WTC11 (cell line): ENCODE results near the gene TATDN2. TPM values are rescaled to one million over a fixed set of nuclear protein-coding genes. Genes with fewer than 3 reads are reported as not detected.

Experiments
- ATAC-seq: fragments of 200-7000 bp; cut with Tn5 transposase; 2 replicates; pipeline ENCODE4 v1.10.0; 2021; ENCODE audit warnings: mild to moderate bottlenecking, moderate library complexity
- CTCF ChIA-PET: fragments of 300-600 bp; sonication (Branson Sonifier 250); formaldehyde crosslinking; loops from one replicate; lab custom pipeline; 2021; ENCODE audit warnings: antibody characterized with exemption; lab: Charles Lee
- POLR2A ChIA-PET: fragments of 350-600 bp; sonication (Branson Sonifier 250); formaldehyde crosslinking; loops from one replicate; lab custom pipeline; 2021; ENCODE audit warnings: antibody characterized with exemption; lab: Charles Lee
- DNase-seq: peaks from one replicate; pipeline ENCODE4 v3.0.0; 2021; ENCODE audit warnings: low spot score
- H3K27ac Mint-ChIP-seq: 2 replicates; pipeline ENCODE4 v1.8.0; 2021; ENCODE audit warnings: mixed read lengths
- H3K27me3 Mint-ChIP-seq: 2 replicates; pipeline ENCODE4 v1.8.0; 2021; ENCODE audit warnings: low read depth, mild to moderate bottlenecking, moderate library complexity, mixed read lengths
- H3K36me3 Mint-ChIP-seq: 2 replicates; pipeline ENCODE4 v1.8.0; 2021; ENCODE audit warnings: mixed read lengths
- H3K4me1 Mint-ChIP-seq: 2 replicates; pipeline ENCODE4 v1.8.0; 2022; ENCODE audit warnings: mixed read lengths
- H3K4me3 Mint-ChIP-seq: 2 replicates; pipeline ENCODE4 v1.8.0; 2021; ENCODE audit warnings: mild to moderate bottlenecking, moderate library complexity, mixed read lengths
- H3K9me3 Mint-ChIP-seq: 2 replicates; pipeline ENCODE4 v1.8.0; 2021; ENCODE audit warnings: mixed read lengths
- AFF4 ChIP-seq: sonication (generic); formaldehyde crosslinking; IDR thresholded peaks from 2 replicates; pipeline ENCODE4 v1.8.1; 2023; ENCODE audit warnings: mild to moderate bottlenecking, missing genetic modification reagents, borderline replicate concordance
- FOXK1 ChIP-seq: sonication (generic); formaldehyde crosslinking; IDR thresholded peaks from 2 replicates; pipeline ENCODE4 v1.8.0; 2022; ENCODE audit warnings: mild to moderate bottlenecking, moderate library complexity, missing genetic modification reagents
- HMGA2 ChIP-seq: fragments of 250-450 bp; sonication (Bioruptor Pico); IDR thresholded peaks from 2 replicates; pipeline ENCODE4 v1.4.0; 2021; ENCODE audit warnings: mild to moderate bottlenecking, moderate library complexity
- JUN ChIP-seq: sonication (generic); formaldehyde crosslinking; IDR thresholded peaks from 2 replicates; pipeline ENCODE4 v1.8.0; 2023; ENCODE audit warnings: mild to moderate bottlenecking, missing genetic modification reagents
- NR3C1 ChIP-seq: sonication (generic); formaldehyde crosslinking; conservative IDR thresholded peaks from 2 replicates; pipeline ENCODE4 v1.8.1; 2023; ENCODE audit warnings: low read depth, mild to moderate bottlenecking, missing genetic modification reagents
- PRDM15 ChIP-seq: sonication (generic); formaldehyde crosslinking; IDR thresholded peaks from 2 replicates; pipeline ENCODE4 v1.8.0; 2022; ENCODE audit warnings: missing genetic modification reagents
- PRRX2 ChIP-seq: fragments of 250-450 bp; sonication (Bioruptor Pico); IDR thresholded peaks from 2 replicates; pipeline ENCODE4 v1.8.0; 2021; ENCODE audit warnings: mild to moderate bottlenecking
- USF2 ChIP-seq: sonication (generic); formaldehyde crosslinking; IDR thresholded peaks from 2 replicates; pipeline ENCODE4 v1.8.1; 2023; ENCODE audit warnings: mild to moderate bottlenecking, missing genetic modification reagents, moderate library complexity
- ZNF281 ChIP-seq: sonication (generic); formaldehyde crosslinking; IDR thresholded peaks from 2 replicates; pipeline ENCODE4 v1.8.0; 2023; ENCODE audit warnings: mild to moderate bottlenecking, missing genetic modification reagents
- ZNF532 ChIP-seq: fragments of 250-450 bp; sonication (Bioruptor Pico); IDR thresholded peaks from 2 replicates; pipeline ENCODE4 v1.9.0; 2021; ENCODE audit warnings: mild to moderate bottlenecking, borderline replicate concordance
- total RNA-seq: library from RNA; stranded (reverse); gene quantifications from 3 replicates; pipeline ENCODE4 v1.2.3, GENCODE V29; 2021
- TF ChIP-seq, protein P1 (sequence below): sonication (generic); formaldehyde crosslinking; IDR thresholded peaks from 2 replicates; pipeline ENCODE4 v1.8.1; 2023; ENCODE audit warnings: mild to moderate bottlenecking, missing genetic modification reagents
- TF ChIP-seq, protein P2 (sequence below): fragments of 200-600 bp; IDR thresholded peaks from 2 replicates; pipeline ENCODE4 v1.8.0; 2022; ENCODE audit warnings: antibody characterized with exemption
- TF ChIP-seq, protein P3 (sequence below): fragments of 250-450 bp; sonication (Bioruptor Pico); IDR thresholded peaks from 2 replicates; pipeline ENCODE4 v1.8.0; 2021; ENCODE audit warnings: mild to moderate bottlenecking
- TF ChIP-seq, protein P4 (sequence below): sonication (generic); formaldehyde crosslinking; IDR thresholded peaks from 2 replicates; pipeline ENCODE4 v1.8.1; 2022; ENCODE audit warnings: mild to moderate bottlenecking, moderate library complexity, missing genetic modification reagents

TATDN2 gene
- total RNA-seq, 1 experiment from 2014 or later, result 31.7 TPM

- DNase-seq (no peak), ATAC-seq (no peak)
- H3K4me3 Mint-ChIP-seq, result peak overlapping the region; percentile 97
- H3K9me3 Mint-ChIP-seq, result no peaks in the 10 kb centered on the region
- H3K36me3 Mint-ChIP-seq, result peaks cover 41% of the 10 kb centered on the region
- POLR2A ChIA-PET, result no interaction called here
- H3K27ac Mint-ChIP-seq, result peak overlapping the region; percentile 57; the same call in 1 of the 2 replicates
- peaks cover 10% of the 10 kb centered on the region for H3K4me1 Mint-ChIP-seq
- CTCF ChIA-PET, result no interaction called here
- H3K27me3 Mint-ChIP-seq, result no peaks in the 10 kb centered on the region
- TF ChIP-seq USF2 (CRISPR knock-in tag), result no peak
- TF ChIP-seq ZNF281 (CRISPR knock-in tag), result no peak
- TF ChIP-seq AFF4, result no peak
- no peak for TF ChIP-seq ZNF532 (CRISPR knock-in tag)
- TF ChIP-seq, protein P1, sequence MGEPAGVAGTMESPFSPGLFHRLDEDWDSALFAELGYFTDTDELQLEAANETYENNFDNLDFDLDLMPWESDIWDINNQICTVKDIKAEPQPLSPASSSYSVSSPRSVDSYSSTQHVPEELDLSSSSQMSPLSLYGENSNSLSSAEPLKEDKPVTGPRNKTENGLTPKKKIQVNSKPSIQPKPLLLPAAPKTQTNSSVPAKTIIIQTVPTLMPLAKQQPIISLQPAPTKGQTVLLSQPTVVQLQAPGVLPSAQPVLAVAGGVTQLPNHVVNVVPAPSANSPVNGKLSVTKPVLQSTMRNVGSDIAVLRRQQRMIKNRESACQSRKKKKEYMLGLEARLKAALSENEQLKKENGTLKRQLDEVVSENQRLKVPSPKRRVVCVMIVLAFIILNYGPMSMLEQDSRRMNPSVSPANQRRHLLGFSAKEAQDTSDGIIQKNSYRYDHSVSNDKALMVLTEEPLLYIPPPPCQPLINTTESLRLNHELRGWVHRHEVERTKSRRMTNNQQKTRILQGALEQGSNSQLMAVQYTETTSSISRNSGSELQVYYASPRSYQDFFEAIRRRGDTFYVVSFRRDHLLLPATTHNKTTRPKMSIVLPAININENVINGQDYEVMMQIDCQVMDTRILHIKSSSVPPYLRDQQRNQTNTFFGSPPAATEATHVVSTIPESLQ (CRISPR knock-in tag), result no peak
- TF ChIP-seq, protein P2, sequence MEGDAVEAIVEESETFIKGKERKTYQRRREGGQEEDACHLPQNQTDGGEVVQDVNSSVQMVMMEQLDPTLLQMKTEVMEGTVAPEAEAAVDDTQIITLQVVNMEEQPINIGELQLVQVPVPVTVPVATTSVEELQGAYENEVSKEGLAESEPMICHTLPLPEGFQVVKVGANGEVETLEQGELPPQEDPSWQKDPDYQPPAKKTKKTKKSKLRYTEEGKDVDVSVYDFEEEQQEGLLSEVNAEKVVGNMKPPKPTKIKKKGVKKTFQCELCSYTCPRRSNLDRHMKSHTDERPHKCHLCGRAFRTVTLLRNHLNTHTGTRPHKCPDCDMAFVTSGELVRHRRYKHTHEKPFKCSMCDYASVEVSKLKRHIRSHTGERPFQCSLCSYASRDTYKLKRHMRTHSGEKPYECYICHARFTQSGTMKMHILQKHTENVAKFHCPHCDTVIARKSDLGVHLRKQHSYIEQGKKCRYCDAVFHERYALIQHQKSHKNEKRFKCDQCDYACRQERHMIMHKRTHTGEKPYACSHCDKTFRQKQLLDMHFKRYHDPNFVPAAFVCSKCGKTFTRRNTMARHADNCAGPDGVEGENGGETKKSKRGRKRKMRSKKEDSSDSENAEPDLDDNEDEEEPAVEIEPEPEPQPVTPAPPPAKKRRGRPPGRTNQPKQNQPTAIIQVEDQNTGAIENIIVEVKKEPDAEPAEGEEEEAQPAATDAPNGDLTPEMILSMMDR, result no peak
- no peak for TF ChIP-seq PRRX2
- no peak for TF ChIP-seq FOXK1 (CRISPR knock-in tag)
- TF ChIP-seq NR3C1 (CRISPR knock-in tag), result no peak
- TF ChIP-seq, protein P3, sequence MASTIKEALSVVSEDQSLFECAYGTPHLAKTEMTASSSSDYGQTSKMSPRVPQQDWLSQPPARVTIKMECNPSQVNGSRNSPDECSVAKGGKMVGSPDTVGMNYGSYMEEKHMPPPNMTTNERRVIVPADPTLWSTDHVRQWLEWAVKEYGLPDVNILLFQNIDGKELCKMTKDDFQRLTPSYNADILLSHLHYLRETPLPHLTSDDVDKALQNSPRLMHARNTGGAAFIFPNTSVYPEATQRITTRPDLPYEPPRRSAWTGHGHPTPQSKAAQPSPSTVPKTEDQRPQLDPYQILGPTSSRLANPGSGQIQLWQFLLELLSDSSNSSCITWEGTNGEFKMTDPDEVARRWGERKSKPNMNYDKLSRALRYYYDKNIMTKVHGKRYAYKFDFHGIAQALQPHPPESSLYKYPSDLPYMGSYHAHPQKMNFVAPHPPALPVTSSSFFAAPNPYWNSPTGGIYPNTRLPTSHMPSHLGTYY (CRISPR knock-in tag), result no peak
- no peak for TF ChIP-seq JUN (CRISPR knock-in tag)
- TF ChIP-seq HMGA2 (CRISPR knock-in tag), result no peak
- TF ChIP-seq, protein P4, sequence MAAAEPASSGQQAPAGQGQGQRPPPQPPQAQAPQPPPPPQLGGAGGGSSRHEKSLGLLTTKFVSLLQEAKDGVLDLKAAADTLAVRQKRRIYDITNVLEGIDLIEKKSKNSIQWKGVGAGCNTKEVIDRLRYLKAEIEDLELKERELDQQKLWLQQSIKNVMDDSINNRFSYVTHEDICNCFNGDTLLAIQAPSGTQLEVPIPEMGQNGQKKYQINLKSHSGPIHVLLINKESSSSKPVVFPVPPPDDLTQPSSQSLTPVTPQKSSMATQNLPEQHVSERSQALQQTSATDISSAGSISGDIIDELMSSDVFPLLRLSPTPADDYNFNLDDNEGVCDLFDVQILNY (CRISPR knock-in tag), result no peak
- TF ChIP-seq PRDM15 (CRISPR knock-in tag), result no peak
Measured at GRCh38 chr3:10319251-10319650, 71.0 kb downstream of the TATDN2 start.
